ACC112 (cell line): Measurements from ENCODE around the gene PPP6R2.
A peak's percentile ranks its signal among the peaks of the same experiment; 100 is the strongest.
"Not testable (repeated sequence)": the region's sequence is repeated elsewhere in the genome, so short reads cannot be mapped to it uniquely, and the experiment has no call there.

Source experiments
- H2AFZ ChIP-seq: fragments of 200-600 bp; sonication (generic); one replicate; pipeline ENCODE4 v1.6.0; 2017; ENCODE audit warnings: antibody characterized with exemption, low read length; ENCODE audit not compliant: unreplicated experiment
- H3K27ac ChIP-seq: fragments of 200-600 bp; sonication (generic); 2 replicates; pipeline ENCODE4 v1.5.1; 2014; ENCODE audit warnings: low read depth, mild to moderate bottlenecking, antibody characterized with exemption, low read length, moderate library complexity
- H3K27me3 ChIP-seq: fragments of 200-600 bp; sonication (generic); 2 replicates; pipeline ENCODE4 v1.6.1; 2014; ENCODE audit warnings: mild to moderate bottlenecking, antibody characterized with exemption, low read length, moderate library complexity, mixed read lengths; ENCODE audit not compliant: insufficient read depth
- H3K36me3 ChIP-seq: fragments of 200-600 bp; sonication (generic); 2 replicates; pipeline ENCODE4 v1.6.1; 2016; ENCODE audit warnings: mild to moderate bottlenecking, antibody characterized with exemption, low read length, moderate library complexity, mixed read lengths; ENCODE audit not compliant: insufficient read depth
- H3K4me1 ChIP-seq: fragments of 200-600 bp; sonication (generic); one replicate; pipeline ENCODE4 v1.6.1; 2016; ENCODE audit warnings: low read length, mixed read lengths; ENCODE audit not compliant: insufficient read depth, unreplicated experiment, control insufficient read depth
- H3K4me3 ChIP-seq: fragments of 200-600 bp; sonication (generic); 2 replicates; pipeline ENCODE4 v1.5.1; 2014; ENCODE audit warnings: mild to moderate bottlenecking, low read depth, low read length
- H3K79me2 ChIP-seq: fragments of 200-600 bp; sonication (generic); one replicate; pipeline ENCODE4 v1.6.0; 2016; ENCODE audit warnings: low read length; ENCODE audit not compliant: control insufficient read depth, unreplicated experiment, insufficient read depth

PPP6R2 gene

GRCh38 chr22:50319503-50319951 lies 23.6 kb upstream of the PPP6R2 start:
- Histone ChIP-seq H3K79me2 (no peaks in the 10 kb centered on the region), H2AFZ (no peak overlapping the region), H3K36me3 (no peaks in the 10 kb centered on the region), H3K27me3 (no peaks in the 10 kb centered on the region), H3K27ac (no peak overlapping the region), H3K4me3 (no peak overlapping the region), H3K4me1 (no peaks in the 10 kb centered on the region)

GRCh38 chr22:50320116-50320515 lies 23.0 kb upstream of the PPP6R2 start:
- no peaks in the 10 kb centered on the region for H3K79me2 ChIP-seq
- no peak overlapping the region for H3K4me3 ChIP-seq
- no peaks in the 10 kb centered on the region for H3K36me3 ChIP-seq
- H3K27ac ChIP-seq, result no peak overlapping the region
- H3K4me1 ChIP-seq, result no peaks in the 10 kb centered on the region
- H2AFZ ChIP-seq, result no peak overlapping the region
- no peaks in the 10 kb centered on the region for H3K27me3 ChIP-seq

- Histone ChIP-seq H3K36me3 (no peaks in the 10 kb centered on the region), H3K79me2 (no peaks in the 10 kb centered on the region), H3K27ac (no peak overlapping the region), H3K4me3 (no peak overlapping the region), H2AFZ (no peak overlapping the region), H3K27me3 (no peaks in the 10 kb centered on the region), H3K4me1 (peaks cover 1% of the 10 kb centered on the region)
Measured at GRCh38 chr22:50320671-50321325, 22.3 kb upstream of the PPP6R2 start.

- not testable (repeated sequence) for H3K27me3 ChIP-seq, H3K4me1 ChIP-seq, H3K4me3 ChIP-seq, H3K79me2 ChIP-seq, H3K36me3 ChIP-seq, H2AFZ ChIP-seq, H3K27ac ChIP-seq
Measured at GRCh38 chr22:50322382-50323104, 20.6 kb upstream of the PPP6R2 start.

GRCh38 chr22:50323900-50324299 lies 19.2 kb upstream of the PPP6R2 start:
- H3K4me1 ChIP-seq, result peaks cover 5% of the 10 kb centered on the region
- H3K27me3 ChIP-seq, result no peaks in the 10 kb centered on the region
- H3K27ac ChIP-seq, result no peak overlapping the region
- H3K79me2 ChIP-seq, result no peaks in the 10 kb centered on the region
- no peak overlapping the region for H2AFZ ChIP-seq
- no peak overlapping the region for H3K4me3 ChIP-seq
- no peaks in the 10 kb centered on the region for H3K36me3 ChIP-seq

GRCh38 chr22:50325444-50326224 lies 17.5 kb upstream of the PPP6R2 start:
- H3K79me2 ChIP-seq, result no peaks in the 10 kb centered on the region
- H2AFZ ChIP-seq, result no peak overlapping the region
- H3K36me3 ChIP-seq, result no peaks in the 10 kb centered on the region
- peaks cover 5% of the 10 kb centered on the region for H3K4me1 ChIP-seq
- no peaks in the 10 kb centered on the region for H3K27me3 ChIP-seq
- H3K4me3 ChIP-seq, result peak overlapping the region; percentile 75
- H3K27ac ChIP-seq, result no peak overlapping the region

- Histone ChIP-seq H3K27me3 (no peaks in the 10 kb centered on the region), H2AFZ (peak overlapping the region; percentile 32), H3K79me2 (no peaks in the 10 kb centered on the region), H3K27ac (no peak overlapping the region), H3K36me3 (no peaks in the 10 kb centered on the region), H3K4me3 (peak overlapping the region; percentile 75), H3K4me1 (peaks cover 12% of the 10 kb centered on the region)
Measured at GRCh38 chr22:50326225-50326955, 16.7 kb upstream of the PPP6R2 start.

- no peaks in the 10 kb centered on the region for H3K27me3 ChIP-seq
- no peaks in the 10 kb centered on the region for H3K79me2 ChIP-seq
- H3K27ac ChIP-seq, result peak within 1 kb of the TSS; percentile 53; the same call in 1 of the 2 replicates
- H3K36me3 ChIP-seq, result no peaks in the 10 kb centered on the region
- peak within 1 kb of the TSS; percentile 72 for H2AFZ ChIP-seq
- H3K4me3 ChIP-seq, result peak within 1 kb of the TSS; percentile 82
- peaks cover 13% of the 10 kb centered on the region for H3K4me1 ChIP-seq
Measured at GRCh38 chr22:50326956-50327710, 16.0 kb upstream of the PPP6R2 start, which contains the start of gene DENND6B. Gene DENND6B (minus strand): TSS chr22:50327012. CDS start chr22:50326988, 24 bp downstream.

- H2AFZ ChIP-seq, result peak overlapping the region; percentile 72
- H3K27ac ChIP-seq, result peak overlapping the region; percentile 53; the same call in 1 of the 2 replicates
- H3K4me1 ChIP-seq, result peaks cover 13% of the 10 kb centered on the region
- no peaks in the 10 kb centered on the region for H3K79me2 ChIP-seq
- H3K27me3 ChIP-seq, result no peaks in the 10 kb centered on the region
- H3K4me3 ChIP-seq, result peak overlapping the region; percentile 82
- H3K36me3 ChIP-seq, result no peaks in the 10 kb centered on the region
Measured at GRCh38 chr22:50327711-50328019, 15.5 kb upstream of the PPP6R2 start.

GRCh38 chr22:50329236-50329635 lies 13.9 kb upstream of the PPP6R2 start:
- Histone ChIP-seq H3K27ac (no peak overlapping the region), H3K4me1 (peaks cover 13% of the 10 kb centered on the region), H3K27me3 (no peaks in the 10 kb centered on the region), H3K4me3 (no peak overlapping the region), H2AFZ (no peak overlapping the region), H3K36me3 (no peaks in the 10 kb centered on the region), H3K79me2 (no peaks in the 10 kb centered on the region)
